Suppressor macrophage treated with lipopolysaccharide for 4 hours (primary cell): Measurements from ENCODE around the gene TTC4.
"Not testable (repeated sequence)": the region's sequence is repeated elsewhere in the genome, so short reads cannot be mapped to it uniquely, and the experiment has no call there.

Experiments
- DNase-seq: peaks from one replicate; pipeline ENCODE4 v3.0.0-alpha.2; 2020

The TTC4 gene

DNA sequence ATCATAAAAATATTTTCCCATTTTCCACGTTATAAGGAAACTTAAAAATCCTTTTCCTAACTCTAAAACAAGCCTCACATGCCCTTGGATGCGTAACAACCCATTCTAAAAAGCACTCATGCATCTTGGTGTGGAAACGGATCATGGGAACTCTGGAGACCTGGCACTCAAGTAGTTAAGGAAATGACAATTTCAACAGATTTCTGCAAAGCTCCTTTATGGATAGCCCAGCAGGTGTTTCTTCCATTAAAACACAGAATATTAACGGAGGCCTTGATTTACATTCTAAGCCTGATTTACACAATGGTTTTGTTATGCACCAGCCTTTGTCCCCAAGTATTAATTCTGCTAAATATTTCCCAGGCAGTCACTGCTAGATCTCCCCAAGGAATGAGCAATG, 35.8 kb downstream of the TTC4 start:
- no peak for DNase-seq

DNA sequence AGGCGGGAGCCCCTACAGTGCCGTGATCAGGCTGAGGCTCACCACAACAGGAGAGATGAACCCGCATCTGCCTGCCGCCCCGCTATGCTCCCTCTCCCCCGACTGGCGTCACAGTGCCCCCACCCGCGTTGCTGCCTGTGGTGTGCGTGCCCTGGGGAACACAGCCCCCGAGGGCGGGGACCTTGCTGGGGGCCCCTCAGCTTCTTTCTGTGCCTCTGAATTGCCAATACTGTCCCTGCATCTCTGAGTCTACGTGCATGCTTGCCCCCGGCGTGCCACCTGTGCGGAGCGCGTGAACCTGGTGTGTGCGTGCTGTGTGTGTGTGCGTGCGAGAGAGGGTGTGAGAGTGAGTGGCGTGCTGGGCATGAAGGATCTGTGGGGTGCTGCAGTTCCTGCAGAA, 38.4 kb downstream of the TTC4 start:
- DNase-seq: no peak

DNA sequence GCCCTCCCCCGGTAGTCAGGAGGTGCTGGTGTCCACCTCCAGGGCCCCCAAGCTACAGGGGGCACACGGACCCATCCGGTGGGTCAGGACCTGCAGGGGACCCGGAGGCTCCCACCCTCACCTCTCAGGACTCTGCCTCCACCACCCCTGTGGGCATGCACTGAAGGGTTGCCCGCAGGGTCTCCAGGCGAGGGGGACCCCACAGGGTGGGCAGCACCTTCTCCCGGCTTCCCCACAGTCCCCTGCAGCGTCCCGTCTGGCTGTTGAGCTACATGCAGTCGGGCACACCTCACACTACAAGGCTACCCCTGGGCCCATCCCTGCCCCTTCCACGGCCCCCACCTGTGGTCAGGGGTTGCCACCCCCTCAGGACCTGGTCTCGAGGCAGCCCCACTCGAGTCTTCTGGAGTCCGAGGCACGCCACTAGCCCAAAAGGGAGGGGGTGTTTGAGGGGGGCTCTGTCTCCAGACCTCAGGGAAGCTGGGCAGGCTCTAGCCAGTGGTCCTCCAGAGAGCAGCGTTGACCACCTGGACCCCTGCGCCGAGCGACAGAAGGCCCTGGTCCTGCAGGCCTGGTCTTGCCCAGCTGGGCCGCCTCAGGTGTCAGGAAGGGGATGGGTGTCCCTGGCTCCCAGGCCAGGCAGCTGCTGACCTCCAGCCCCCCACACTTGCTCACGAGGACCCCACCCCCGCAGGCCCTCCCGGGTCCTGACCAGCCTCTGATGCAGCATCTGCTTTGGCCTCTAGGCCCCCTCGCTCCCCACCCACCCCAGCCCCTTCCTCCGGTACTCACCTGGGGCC, 39.0 kb downstream of the TTC4 start:
- no peak for DNase-seq

DNA sequence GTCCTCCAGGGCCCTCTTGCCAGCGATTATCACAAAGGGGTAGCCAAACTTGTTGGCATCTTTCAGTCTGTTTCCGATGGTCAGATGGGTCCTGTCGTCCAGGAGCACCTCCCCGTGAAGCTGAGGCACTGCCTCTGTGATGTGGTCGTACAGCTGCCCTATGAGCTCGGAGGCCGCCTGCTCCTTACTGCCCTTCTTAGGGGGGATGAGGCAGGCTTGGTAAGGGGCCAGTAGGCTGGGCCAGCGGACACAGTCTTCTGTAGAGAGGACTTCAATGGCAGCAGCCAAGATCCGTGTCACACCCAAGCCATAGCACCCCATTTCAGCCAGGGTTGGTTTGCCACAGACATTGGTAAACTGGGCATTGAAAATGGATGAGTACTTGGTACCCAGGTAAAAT, 42.2 kb downstream of the TTC4 start:
- DNase-seq: no peak

DNA sequence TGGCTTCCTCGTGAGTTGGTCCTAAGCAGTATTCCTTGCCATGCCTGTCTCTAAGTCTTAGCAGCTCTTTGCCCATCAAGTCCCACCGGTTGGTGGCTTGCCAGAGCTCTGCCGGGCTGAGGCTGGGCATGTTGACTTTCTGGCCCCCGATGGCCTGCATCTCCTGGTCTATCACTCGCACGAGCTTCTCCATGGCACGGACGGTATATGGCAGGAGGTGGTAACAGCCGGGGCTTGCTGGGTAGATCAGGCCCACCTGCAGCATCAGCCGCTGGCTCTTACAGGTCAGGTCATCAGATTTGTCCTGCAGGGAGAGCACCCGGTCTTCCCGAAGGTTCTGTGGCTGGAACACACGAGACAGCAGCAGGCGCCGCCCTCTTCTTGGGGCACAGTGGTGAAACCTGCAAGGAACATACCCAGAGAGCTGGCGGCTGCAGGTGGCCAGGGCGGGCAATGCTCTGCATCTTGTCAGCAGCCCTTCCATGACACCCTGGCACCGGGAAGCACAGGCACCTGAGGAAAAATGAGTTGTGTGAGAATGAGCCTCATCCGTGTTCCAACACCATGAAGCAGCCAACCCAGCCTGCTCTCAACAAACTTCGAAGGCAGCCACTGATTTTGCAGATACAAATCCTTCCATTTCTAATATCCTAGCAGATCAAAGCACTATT, 43.2 kb downstream of the TTC4 start:
- no peak for DNase-seq

DNA sequence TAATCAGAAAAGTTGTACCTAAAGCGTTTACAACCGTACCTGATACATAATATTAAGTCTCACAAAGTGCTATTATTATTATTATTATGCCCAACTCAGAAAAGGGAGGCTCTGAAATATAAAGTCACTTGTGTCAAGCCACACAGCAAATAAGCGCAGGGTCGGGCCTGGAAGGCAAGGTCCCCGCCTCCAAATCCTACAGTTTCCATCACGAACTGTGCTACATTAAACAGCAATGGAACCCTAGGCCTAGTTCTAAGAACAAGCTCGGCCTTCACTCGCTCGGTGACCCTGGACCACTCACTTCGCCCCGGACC, 48.1 kb downstream of the TTC4 start:
- peak; percentile 12 for DNase-seq

DNA sequence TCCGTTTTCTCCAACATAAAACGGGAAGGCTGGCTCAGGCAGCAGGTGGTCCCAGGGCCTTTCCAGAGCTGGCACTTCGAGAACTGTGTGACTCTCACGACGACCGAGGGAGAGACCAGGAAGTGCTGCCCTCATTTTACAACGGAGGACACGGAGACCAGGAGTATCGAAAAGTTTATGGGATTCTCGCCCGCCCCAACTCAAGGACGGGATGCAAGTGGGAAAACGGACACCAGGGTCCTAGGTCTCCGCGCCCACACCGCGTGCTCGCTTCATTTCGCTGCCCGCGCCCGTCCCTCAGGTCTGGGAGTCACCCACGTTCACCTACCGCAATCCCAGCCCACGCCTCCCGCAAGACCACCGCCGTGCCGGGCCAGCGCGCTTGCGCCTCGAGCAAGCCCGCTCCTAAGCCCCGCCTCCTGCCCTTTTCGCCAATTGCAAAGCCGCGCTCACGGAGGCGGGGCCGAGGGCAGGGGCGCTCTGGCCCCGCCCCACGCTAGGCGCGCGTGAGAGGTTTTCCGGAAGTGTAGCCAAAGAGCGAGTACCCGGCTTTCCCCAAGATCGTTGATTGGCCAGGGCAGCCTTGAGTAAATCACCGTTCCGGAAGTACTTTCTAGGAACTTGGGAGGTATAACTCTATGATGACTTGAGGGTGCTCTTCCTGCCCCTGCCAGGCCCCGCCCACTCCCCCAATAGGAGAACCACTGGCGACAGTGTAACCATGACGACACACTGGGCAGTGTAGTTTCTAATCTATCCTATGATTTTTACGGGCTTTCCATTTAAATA, 48.7 kb downstream of the TTC4 start, which contains the start of gene PARS2:
PARS2 (minus strand) TSS at position 391 of the 789 bp plus-strand sequence. CDS start 5,362 bp downstream, outside the sequence.
- peak; percentile 100 for DNase-seq

DNA sequence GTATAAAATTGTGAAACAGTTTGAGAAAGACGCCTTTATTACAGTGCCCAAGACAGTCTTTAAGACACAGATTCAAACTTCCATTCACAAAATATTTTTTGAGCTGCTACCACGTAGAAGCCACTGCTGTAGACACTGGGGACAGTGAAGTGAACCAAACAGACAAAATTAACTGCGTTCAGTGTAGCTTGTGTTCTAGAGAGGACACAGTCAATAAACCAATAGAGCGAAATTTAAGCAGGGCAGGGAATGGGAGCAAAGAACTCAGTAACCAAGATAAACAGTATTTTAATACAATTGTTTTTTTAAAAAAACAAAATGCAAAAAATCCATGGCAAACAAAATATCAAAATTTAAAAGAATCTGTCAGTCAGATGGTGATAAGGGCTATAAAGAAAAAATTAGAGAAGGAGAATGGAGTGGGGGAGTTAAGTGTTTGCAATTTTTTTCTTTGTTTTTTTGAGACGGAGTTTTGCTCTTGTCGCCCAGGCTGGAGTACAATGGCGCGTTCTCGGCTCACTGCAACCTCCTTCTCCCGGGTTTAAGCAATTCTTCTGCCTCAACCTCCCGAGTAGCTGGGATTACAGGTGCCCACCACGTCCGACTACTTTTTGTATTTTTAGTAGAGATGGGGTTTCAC, 49.4 kb downstream of the TTC4 start:
- no peak for DNase-seq

DNA sequence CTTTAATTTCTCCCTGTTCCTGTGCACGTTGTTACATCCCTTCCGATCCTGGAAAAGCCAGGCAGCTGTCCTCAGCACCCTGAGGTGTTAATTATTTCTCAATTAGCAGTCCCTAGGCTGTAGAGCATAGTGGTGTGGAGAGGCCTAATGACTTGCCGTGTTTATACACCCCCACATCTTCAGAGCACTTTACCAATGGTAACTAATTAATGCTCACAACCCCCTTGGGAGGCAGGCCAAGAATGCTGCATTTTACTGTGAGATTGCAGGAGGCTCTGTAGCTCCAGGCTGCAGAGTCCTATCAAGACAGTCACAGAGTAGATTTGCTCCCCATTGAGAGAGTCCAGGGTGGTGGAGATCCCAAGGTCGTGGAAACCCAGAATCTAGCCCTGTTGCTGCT, 51.1 kb downstream of the TTC4 start:
- DNase-seq: no peak

DNA sequence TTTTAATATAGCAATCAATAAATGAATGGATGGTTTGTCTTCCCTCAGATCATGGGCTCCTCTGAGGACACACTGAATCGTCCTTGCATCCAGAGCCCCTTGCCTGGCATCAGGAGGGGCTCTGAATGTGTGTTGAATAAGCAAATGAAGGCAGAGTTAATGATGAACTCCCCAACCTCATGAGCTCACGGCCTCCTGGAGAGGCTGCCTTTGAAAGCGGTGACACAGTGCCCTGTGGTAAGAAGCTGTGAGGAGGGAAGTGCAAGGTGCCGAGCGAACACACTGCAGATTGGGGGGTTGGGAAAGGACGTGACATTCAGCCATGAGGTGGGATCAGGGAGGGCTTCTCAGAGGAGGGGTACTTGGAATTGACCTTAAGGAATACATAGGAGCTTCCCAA, 51.9 kb downstream of the TTC4 start:
- DNase-seq: no peak

DNA sequence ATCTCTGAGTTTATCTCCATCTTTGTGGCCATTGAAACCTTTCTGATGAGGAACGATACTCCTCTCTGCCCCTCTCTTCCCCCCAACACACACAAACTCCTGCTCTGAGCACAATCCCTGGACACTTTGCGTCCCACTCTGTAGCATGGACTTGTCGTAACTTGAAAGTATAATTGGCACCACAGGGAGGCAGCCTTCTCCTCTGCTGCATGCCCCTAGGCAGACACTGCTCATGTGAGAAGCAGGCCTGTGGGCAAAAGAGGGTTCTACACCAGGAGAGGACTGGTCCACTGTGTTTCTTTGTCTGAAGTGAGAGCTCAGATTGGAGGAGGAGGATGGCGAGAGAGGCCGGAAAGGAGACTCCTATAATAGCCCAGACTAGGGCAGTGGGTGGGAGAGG, 52.4 kb downstream of the TTC4 start:
- no peak for DNase-seq

DNA sequence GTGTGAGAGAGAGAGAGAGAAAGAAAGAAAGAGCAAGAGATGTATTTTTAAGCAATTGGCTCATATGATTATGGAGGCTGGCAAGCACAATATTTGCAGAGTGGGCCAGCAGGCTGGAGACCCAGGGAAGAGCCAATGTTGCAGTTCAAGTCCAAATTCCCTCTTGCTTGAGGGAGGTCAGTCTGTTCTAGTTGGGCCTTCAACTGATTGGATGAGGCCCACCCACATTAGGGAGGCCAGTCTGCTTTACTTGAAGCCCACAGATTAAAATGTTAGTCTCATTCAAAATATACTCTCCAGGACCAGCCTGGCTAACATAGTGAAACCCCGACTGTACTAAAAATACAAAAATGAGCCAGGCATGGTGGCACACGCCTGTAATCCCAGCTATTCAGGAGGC, 57.3 kb downstream of the TTC4 start:
- DNase-seq: no peak

DNA sequence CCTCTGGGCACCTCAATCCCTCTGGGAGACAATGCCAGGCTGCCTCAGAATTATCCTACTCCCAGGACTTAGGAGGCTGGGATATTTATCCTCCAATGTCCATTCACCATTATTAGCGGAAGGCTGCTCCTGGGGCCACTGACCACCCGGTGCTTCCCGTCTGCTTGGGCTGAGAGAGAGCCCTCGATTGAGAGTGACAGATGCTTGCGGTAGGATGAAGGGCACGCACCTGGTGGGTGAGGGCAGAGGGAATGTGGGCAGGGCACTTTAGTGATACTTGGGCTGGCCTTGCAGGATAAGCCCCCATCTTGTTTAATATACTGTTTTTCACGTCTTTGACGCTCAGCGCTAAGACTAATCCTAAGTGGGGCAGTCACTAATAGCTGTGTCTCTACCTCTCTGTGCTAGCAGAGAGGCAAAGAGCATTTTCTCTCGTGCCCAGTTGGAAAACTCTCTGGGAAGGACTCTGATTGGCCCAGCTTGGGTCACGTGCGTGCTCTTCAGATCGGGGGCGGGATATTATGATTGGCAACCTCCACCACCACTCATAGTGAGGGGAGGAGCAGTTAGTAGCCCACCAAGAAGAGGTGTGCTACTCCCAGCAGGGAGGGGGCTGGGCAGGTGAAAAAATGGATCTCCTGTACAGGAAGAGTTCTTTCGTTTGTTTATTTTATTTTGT, 59.3 kb downstream of the TTC4 start:
- DNase-seq: no peak

DNA sequence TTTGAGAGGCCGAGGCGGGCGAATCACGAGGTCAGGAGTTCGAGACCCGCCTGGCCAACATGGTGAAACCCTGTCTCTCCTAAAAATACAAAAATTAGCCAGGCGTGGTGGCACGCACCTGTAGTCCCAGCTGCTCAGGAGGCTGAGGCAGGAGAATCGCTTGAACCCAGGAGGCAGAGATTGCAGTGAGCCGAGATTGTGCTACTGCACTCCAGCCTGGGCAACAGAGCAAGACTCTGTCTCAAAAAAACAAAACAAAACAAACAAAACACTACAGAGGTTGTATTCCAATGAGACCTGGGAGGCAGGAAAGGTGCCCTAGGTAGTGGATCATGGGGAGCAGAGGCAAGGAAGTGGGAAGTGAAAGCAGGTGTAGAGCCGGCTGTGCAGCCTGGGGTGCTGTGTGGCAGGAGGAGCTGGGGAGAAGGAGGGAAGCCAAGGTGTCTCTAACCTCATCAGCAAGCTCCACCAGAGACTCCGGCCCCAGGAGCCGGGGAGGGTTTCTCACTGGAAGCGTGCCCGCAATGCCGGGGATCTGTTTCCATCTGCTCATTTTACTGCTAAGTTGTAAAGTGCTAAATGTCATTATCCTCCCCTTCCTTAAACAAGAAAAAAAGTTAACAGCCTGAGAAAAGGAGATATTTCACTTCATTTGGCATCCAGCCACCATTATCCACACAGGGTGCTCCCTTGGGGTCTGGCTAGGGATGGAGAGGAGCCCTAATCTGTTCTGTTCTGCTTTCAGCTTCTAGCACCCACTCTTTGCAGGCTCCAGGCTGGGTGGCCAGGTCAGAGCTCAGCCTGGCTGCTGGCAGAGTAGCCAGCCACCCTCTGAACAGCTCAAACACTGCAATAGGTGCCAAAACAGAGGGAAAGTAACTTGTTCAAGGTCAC, 60.4 kb downstream of the TTC4 start:
- not testable (repeated sequence) for DNase-seq

DNA sequence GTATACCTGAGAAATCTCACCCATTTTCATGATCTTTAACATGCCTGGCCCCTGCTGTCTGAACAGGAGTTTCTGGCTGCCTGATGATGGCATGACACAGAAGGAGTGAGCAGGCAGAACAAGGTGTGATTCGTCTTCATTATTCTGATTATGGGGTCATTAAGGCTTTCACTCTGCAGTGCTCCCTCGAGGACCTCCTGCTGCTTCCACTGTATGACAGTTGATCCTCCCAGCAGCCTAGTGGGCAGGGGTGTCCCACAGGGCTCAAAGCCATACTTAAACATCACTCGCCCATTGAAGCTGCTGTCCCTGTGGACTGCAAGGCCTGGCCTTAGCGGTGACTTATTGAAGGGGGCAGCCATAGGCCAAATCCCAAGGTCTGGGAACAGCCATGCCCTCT, 61.4 kb downstream of the TTC4 start:
- no peak for DNase-seq

DNA sequence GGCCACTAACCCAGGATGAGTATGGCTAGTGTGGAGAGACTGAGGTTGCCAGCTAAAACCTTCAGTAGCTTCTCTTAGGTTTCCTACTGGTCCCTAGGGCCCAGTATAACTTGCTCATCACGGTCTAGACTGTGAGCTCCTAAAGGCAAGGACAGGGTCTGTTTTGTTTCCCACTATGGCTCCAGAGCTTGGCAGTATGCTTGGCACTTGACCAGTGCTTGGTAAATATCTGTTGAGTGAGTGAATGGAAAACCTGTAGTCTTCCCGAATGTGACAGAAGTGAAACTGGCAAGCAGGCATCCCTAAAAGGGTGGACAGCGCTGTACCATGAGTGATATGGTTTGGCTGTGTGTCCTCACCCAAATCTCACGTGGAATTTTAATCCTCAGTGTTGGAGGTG, 61.8 kb downstream of the TTC4 start:
- DNase-seq: no peak

DNA sequence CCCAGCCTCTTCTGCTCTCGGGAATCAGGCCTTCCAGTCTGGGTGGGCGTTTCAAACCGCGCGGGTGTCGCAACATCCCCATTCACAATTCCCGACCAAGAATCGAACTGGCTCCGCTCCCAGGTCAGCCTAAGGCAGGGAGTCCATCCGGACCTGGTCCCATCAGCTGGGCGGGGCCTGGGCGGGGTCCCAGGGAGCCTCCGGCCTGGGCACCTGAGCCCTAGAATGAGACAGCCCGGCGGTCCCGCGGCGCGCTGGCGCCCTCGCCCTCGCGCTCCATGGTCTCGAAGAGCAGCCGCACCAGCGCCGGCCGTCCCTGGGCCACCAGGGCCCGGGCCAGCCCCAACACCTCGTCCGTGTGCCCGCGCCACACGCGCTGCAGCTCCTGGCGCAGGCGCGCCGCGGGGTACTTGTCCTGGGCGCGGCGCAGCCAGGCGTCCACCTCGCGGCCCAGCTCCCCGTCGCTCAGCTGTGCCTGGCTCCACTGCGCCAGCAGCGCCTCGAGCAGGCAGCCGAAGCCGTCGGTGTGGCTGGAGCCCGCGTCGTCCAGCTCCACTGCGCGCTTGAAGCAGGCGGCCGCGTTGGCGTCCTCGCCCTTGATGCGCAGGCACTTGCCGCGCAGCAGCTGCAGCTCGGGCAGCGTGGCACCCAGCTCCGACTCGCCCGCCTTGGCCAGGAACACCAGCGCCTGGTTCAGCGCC, 65.5 kb downstream of the TTC4 start:
- no peak for DNase-seq

DNA sequence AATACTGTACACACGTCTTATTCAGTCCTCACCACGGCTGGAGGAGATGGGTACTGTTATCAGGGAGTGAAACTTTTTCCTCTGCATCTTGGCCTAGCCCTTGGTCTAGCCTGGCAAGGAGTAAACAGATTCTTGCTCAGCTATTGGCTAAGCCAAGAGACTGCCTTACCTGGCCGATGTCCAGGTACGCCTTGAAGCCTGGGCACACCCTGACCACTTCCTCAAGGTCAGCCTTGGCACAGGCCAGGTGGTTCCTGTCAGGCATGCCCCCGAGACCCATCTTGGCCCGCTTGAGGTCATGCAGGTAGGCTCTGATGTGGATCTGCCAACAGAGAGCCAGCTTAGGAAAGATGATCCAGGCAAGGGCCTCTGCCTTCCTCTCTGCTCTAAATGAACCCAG, 66.5 kb downstream of the TTC4 start:
- DNase-seq: no peak

DNA sequence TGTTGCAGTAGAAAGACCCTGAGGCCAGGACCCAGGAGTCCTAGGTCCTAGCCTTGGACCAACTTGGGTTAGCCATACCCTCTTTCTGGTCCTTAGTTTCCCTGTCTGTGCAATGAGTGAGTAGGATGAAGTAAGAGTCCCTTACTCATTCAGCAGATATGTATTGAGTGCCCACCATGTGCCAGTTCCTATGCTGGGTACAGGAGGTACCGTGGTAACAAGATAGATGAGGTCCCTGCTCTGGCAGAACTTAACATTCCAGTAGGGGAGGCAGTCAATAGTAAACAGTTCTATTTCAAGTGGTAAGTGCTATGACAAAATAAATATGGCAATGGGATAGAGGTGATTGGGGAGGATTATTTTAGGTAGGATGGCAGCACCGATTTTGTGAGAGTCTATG, 66.9 kb downstream of the TTC4 start:
- no peak for DNase-seq

DNA sequence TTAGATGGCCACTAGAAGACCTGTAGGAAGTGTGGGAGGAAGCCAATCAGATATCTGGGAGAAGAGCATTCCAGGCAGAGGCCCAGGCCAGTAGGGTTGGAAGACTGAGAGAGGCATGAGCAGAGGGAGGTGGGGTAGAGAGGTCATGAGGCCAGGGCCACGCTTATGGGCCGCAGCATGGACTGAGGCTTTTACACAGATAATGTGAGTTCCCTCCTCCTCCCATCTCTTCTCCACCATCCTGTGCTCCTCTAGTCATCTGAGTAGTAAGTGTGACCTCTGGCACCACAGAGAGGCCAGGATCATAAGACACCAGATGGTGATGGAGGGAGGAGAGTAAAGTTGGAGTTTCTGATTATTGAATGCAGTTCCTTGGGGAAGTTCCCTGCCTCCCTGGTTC, 68.4 kb downstream of the TTC4 start:
- DNase-seq: no peak

DNA sequence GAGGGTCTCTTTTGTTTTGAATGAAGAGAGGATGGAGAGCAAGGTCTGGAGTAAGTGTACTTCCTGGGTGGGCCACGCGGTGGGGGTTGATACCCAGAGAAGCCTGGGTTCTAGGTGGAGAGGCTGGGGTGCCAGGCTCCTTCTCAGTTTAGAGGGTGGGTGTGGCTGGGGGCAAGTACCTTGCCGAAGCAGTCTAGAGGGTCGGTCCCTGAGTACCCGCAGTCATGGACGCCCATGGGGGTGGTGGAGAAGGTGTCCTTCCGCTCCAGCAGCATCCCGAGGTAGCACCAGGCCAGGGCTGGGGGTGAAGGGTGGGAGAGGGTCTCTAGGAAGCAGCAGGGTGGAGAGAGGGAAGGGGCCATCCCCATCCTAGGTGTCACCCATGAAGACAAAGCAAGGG, 71.1 kb downstream of the TTC4 start:
- no peak for DNase-seq
